ENCODE measurements around the gene CCT7.

DNA sequence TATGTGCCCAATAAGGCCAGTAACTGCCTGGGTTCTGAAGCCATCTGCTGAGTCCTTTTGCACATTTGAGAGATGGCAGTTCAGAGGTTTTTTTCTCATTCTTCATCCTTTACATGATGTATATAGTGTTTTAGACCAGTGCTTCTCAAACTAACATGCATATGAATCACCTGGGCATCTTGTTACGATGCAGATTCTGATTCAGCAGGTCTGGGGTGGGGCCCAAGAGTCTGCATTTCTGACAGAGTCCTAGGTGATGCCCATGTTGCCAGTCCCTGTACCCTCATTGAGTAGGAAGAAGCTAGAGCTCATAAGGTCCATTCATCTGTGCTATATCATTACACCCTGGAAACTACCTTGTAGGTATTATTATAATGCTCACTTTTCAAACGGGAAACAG lies 16.3 kb upstream of the CCT7 start:
- TF ChIP-seq POLR2AphosphoS5 (IDR thresholded peaks at IDR 0.05; ENCODE audit: insufficient read depth, low read depth, low read length), result no peak
- TF ChIP-seq, protein P1, sequence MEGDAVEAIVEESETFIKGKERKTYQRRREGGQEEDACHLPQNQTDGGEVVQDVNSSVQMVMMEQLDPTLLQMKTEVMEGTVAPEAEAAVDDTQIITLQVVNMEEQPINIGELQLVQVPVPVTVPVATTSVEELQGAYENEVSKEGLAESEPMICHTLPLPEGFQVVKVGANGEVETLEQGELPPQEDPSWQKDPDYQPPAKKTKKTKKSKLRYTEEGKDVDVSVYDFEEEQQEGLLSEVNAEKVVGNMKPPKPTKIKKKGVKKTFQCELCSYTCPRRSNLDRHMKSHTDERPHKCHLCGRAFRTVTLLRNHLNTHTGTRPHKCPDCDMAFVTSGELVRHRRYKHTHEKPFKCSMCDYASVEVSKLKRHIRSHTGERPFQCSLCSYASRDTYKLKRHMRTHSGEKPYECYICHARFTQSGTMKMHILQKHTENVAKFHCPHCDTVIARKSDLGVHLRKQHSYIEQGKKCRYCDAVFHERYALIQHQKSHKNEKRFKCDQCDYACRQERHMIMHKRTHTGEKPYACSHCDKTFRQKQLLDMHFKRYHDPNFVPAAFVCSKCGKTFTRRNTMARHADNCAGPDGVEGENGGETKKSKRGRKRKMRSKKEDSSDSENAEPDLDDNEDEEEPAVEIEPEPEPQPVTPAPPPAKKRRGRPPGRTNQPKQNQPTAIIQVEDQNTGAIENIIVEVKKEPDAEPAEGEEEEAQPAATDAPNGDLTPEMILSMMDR (IDR thresholded peaks at IDR 0.05; ENCODE audit: extremely low read depth in 1 of 2, insufficient read depth in 1 of 2, low read depth in 1 of 2, low read length in 2 of 2), result no peak
- TF ChIP-seq EZH2 (IDR thresholded peaks at IDR 0.05; ENCODE audit: borderline replicate concordance, low read depth, low read length, severe bottlenecking), result no peak
- no peak for TF ChIP-seq POLR2A (IDR thresholded peaks at IDR 0.05; ENCODE audit: low read depth, low read length)
- TF ChIP-seq, protein P2, sequence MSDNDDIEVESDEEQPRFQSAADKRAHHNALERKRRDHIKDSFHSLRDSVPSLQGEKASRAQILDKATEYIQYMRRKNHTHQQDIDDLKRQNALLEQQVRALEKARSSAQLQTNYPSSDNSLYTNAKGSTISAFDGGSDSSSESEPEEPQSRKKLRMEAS (IDR thresholded peaks at IDR 0.05; ENCODE audit: insufficient read depth, insufficient read length), result no peak
- no peak for TF ChIP-seq FOS (IDR thresholded peaks at IDR 0.05; ENCODE audit: borderline replicate concordance, insufficient read depth, low read length)
- TF ChIP-seq MYC (IDR thresholded peaks at IDR 0.05; ENCODE audit: low read depth, low read length), result no peak

Data from endothelial cell of umbilical vein (primary cell).